Mucosa of stomach (tissue), 1 donor: Measurements from ENCODE around the gene JPH3.

Experiments used
- H3K27me3 ChIP-seq: one replicate; pipeline ENCODE4 v1.7.0; 2013; ENCODE audit warnings: mild to moderate bottlenecking, low read length; ENCODE audit not compliant: control insufficient read depth, insufficient read depth
- H3K36me3 ChIP-seq: one replicate; pipeline ENCODE4 v1.7.0; 2013; ENCODE audit warnings: low read length; ENCODE audit not compliant: control insufficient read depth, insufficient read depth
- H3K4me1 ChIP-seq: one replicate; pipeline ENCODE4 v1.7.0; 2013; ENCODE audit warnings: mild to moderate bottlenecking, low read length; ENCODE audit not compliant: control insufficient read depth, insufficient read depth
- H3K4me3 ChIP-seq: one replicate; pipeline ENCODE4 v1.7.0; 2013; ENCODE audit warnings: low read length
- H3K9ac ChIP-seq: one replicate; pipeline ENCODE4 v1.7.0; 2013; ENCODE audit warnings: mild to moderate bottlenecking, low read length, moderate library complexity
- H3K9me3 ChIP-seq: one replicate; pipeline ENCODE4 v1.7.0; 2013; ENCODE audit warnings: mild to moderate bottlenecking, low read length, moderate library complexity; ENCODE audit not compliant: control insufficient read depth
- donor health status: Pancreatic carcinoma.

JPH3 gene

DNA sequence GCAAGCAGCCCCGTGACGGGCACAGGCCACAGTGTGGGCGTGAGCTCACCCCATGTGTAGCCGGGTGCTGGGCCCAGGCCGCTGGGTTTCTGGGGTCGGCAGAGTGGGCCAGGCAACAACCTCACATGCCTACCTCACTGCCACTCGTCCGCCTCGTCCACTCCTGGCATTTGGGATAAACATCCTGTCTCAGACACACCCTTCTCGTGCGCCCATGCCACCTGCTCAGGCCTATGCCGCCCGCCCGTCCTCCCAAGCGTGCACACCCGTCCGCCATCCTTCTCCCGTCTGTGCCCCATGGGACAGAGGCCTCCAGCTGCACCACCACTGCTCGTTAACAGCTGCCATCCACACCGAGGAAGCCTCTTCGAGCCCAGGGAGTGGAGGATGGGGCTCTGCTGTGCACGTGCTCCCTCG, 99.2 kb downstream of the JPH3 start:
- Histone ChIP-seq H3K36me3 (no peaks in the 10 kb centered on the region), H3K9ac (no peak overlapping the region), H3K27me3 (no peaks in the 10 kb centered on the region), H3K4me3 (no peak overlapping the region), H3K4me1 (peaks cover 9% of the 10 kb centered on the region), H3K9me3 (no peaks in the 10 kb centered on the region)

GRCh38 chr16:87702325-87702811, 100.1 kb downstream of the JPH3 start:
- no peak overlapping the region for H3K4me3 ChIP-seq

DNA sequence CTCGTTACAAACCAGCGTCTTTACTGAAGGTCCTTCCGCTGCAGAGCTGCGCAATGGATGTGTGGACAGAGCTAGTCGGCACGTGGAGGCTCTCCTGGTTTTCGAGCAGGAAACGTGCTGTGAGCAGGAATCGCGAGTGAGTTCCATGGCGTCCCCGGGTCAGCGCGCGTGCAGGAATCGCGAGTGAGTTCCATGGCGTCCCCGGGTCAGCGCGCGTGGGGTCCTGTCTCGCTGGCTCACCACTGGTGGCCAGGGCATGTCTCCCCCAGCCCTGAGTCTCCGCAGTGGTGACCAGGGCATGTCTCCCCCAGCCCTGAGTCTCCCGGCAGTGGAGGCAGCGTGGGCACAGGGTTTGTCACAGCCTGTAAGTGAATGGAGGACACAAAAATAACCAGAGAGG, 100.8 kb downstream of the JPH3 start:
- no peaks in the 10 kb centered on the region for H3K27me3 ChIP-seq
- H3K36me3 ChIP-seq, result no peaks in the 10 kb centered on the region
- no peaks in the 10 kb centered on the region for H3K9me3 ChIP-seq

More at GRCh38 chr16:87702325-87702811, 100.1 kb downstream of the JPH3 start:
- Histone ChIP-seq H3K9me3 (no peaks in the 10 kb centered on the region), H3K4me1 (peaks cover 12% of the 10 kb centered on the region), H3K36me3 (no peaks in the 10 kb centered on the region), H3K27me3 (no peaks in the 10 kb centered on the region), H3K9ac (no peak overlapping the region)

DNA sequence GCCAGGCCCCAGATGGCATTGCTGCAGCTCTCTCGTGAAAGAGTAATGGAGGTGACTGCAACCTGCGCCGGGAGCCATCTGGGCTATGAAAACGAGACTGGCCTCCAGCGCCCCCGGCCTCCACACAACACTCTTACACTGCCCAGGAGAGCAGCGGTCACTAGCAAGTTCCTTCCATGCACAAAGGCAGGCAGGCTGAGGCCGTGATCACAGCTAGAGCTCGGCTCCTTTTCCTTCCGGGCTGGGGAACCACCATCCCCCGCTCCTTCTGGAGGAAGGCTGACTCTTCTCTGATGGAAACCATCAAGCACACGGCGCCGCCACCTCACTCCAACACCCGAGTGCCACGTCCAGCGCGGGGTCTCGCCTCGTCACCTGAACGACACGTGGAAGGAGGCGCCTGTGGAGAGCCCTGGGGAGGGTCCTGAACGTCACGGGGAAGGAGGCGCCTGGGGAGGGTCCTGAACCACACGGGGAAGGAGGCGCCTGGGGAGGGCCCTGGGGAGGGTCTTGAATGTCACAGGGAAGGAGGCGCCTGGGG, 101.6 kb downstream of the JPH3 start:
- H3K9me3 ChIP-seq, result no peaks in the 10 kb centered on the region
- H3K36me3 ChIP-seq, result no peaks in the 10 kb centered on the region
- H3K27me3 ChIP-seq, result no peaks in the 10 kb centered on the region
- no peak overlapping the region for H3K4me3 ChIP-seq
- H3K9ac ChIP-seq, result no peak overlapping the region
- H3K4me1 ChIP-seq, result peaks cover 12% of the 10 kb centered on the region

More for the DNA sequence above, 100.8 kb downstream of the JPH3 start:
- Histone ChIP-seq H3K9ac (no peak overlapping the region), H3K4me1 (peaks cover 12% of the 10 kb centered on the region), H3K4me3 (no peak overlapping the region)

GRCh38 chr16:87704754-87705353, 102.5 kb downstream of the JPH3 start:
- H3K4me3 ChIP-seq, result no peak overlapping the region
- H3K4me1 ChIP-seq, result peaks cover 12% of the 10 kb centered on the region
- no peaks in the 10 kb centered on the region for H3K27me3 ChIP-seq
- no peaks in the 10 kb centered on the region for H3K36me3 ChIP-seq
- H3K9ac ChIP-seq, result no peak overlapping the region
- no peaks in the 10 kb centered on the region for H3K9me3 ChIP-seq

DNA sequence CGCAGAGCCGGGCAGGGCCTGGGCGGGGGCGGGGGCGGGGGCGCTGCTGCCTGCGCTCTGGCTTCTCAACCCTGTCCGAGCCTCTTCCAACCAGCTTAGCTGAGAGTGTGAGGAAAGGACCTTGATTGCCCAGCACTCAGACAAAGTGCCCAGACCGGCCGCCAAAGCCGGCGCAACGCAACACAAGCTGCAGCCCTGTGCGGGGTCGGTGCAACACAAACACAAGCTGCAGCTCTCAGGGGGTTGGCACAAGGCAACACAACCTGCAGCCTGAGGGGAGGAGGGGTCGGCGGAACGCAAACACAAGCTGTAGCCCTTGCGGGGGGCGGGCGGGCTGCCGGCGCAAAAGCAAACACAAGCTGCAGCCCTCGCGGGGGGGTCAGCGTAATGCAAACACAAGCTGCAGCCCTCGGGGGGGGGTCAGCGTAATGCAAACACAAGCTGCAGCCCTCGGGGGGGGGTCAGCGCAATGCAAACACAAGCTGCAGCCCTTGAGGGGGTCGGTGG, 103.5 kb downstream of the JPH3 start:
- no peaks in the 10 kb centered on the region for H3K36me3 ChIP-seq
- no peak overlapping the region for H3K4me3 ChIP-seq

DNA sequence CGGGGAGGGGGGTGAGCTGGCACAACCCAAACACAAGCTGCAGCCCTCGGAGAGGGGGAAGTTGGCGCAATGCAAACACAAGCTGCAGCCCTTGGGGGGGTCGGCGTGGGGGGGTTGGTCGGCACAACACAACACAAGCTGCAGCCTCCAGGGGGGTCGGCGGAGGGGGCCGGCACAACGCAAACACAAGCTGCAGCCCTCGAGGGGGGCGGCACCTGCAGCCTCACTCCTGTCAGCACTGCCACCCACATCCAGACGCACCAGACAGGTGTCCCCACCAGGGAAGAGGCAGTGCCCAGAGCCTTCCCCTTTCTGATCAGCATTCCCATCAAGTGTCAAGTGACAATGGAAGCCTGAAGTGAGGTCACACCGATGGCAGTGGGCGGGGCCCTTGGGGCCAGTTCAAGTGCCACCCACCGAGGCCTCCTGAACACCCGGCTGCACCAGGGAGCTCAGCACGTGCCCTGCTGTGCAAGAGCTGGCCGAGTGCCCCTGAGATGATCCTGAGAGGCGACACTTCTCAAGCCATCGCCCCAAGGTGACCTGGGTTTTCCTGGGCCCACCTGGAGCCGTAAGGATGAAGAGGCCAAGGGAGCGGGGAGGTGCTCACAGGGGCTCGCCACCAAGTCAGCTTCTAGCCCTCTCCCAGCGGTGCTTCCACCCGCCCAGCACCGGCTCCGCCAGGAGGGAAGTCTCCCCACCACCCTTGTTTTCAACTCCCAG, 104.1 kb downstream of the JPH3 start:
- Histone ChIP-seq H3K4me3 (no peak overlapping the region), H3K36me3 (no peaks in the 10 kb centered on the region), H3K9ac (no peak overlapping the region), H3K9me3 (no peaks in the 10 kb centered on the region), H3K27me3 (no peaks in the 10 kb centered on the region), H3K4me1 (peaks cover 12% of the 10 kb centered on the region)

More for the DNA sequence above, 103.5 kb downstream of the JPH3 start:
- Histone ChIP-seq H3K4me1 (peaks cover 12% of the 10 kb centered on the region), H3K27me3 (no peaks in the 10 kb centered on the region), H3K9ac (no peak overlapping the region), H3K9me3 (no peaks in the 10 kb centered on the region)

GRCh38 chr16:87707097-87707496, 104.8 kb downstream of the JPH3 start:
- H3K27me3 ChIP-seq, result no peaks in the 10 kb centered on the region
- H3K36me3 ChIP-seq, result no peaks in the 10 kb centered on the region
- H3K9me3 ChIP-seq, result no peaks in the 10 kb centered on the region
- H3K4me3 ChIP-seq, result no peak overlapping the region
- peaks cover 18% of the 10 kb centered on the region for H3K4me1 ChIP-seq
- H3K9ac ChIP-seq, result no peak overlapping the region

DNA sequence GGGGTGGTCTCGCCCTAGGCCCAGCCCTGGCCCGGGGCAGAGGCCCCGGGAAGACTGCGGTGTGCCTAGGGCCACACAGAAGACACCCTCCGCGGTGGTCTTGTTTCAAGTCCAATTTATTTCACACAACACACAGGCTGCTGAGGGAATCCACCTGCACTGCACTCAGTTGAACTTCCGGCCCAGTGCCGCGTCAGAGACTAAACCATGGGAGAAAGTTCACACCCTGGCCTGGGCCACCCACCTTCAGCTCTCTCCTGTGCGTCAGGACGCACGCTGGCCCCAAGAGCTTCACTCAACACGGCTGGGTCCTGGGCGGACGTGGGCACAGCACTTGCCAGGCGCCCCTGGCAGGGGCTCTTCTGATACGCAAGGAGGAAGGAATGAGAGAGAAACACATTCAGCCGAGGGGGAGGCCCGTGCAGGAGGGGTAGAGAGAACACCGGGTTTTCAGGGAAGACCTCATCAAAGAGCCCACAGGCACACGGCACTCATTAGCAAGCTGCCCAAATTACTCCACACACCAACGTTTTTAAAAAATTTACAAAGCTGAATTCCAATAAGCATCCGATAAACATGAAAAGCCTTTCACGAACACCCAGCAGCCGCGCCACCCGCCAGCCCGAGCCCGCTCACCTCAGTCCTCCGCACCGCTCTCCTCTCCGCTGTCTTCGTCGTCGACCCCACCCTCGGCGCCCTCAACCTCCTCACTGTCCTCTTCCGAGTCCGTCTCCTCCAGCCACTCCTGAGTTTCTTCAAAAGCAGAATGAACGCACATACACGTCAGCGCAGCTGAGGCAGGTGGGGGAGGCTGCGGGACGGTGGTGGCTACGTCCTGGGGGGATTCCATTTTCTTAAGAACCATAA, 105.6 kb downstream of the JPH3 start:
- H3K4me3 ChIP-seq, result no peak overlapping the region
- no peaks in the 10 kb centered on the region for H3K36me3 ChIP-seq
- no peaks in the 10 kb centered on the region for H3K9me3 ChIP-seq
- H3K9ac ChIP-seq, result no peak overlapping the region
- H3K27me3 ChIP-seq, result no peaks in the 10 kb centered on the region
- H3K4me1 ChIP-seq, result peaks cover 25% of the 10 kb centered on the region

DNA sequence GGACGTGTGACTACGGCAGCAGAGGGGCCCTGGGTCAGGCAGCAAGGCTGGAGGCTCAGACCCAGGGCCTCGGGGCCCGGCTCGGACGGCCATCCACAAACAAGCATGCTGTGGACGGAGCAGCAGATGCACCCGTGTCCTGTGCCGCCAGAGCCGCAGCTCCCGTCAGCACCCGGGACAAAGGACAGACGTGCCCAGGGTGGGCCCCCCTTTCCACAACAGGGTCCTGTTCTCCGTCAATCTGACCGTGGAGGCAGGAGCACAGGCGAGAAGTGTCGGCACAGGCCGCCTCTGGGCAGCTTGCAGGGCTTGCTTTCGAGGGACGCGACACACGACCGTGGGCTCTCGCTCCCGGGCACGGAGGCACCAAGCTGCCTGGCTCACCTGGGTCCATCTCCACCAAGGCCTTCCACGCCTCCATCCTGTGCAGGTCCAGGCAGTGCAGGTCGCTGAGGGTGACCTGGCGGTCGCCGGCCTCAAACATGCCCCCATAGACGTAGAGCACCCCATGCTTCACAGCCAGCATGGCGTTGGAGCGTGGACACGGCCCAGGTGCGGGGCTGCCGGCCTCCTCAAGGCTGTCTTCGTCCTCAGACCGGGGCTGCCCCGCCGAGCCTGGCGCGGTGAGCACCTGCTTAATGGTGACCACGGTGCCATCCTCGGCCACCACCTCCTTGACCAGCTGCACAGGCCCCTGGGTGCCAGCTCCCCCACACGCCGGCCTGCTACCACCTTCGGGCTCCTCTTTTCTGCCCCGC, 106.8 kb downstream of the JPH3 start:
- peaks cover 25% of the 10 kb centered on the region for H3K4me1 ChIP-seq
- no peaks in the 10 kb centered on the region for H3K36me3 ChIP-seq
- H3K27me3 ChIP-seq, result no peaks in the 10 kb centered on the region
- H3K9me3 ChIP-seq, result no peaks in the 10 kb centered on the region
- H3K4me3 ChIP-seq, result no peak overlapping the region
- no peak overlapping the region for H3K9ac ChIP-seq

GRCh38 chr16:87709677-87710076, 107.4 kb downstream of the JPH3 start:
- Histone ChIP-seq H3K27me3 (no peaks in the 10 kb centered on the region), H3K4me1 (peaks cover 25% of the 10 kb centered on the region), H3K36me3 (no peaks in the 10 kb centered on the region), H3K9me3 (no peaks in the 10 kb centered on the region), H3K4me3 (no peak overlapping the region), H3K9ac (no peak overlapping the region)
